K562 (cell line): ENCODE data around the gene NPAS2. TPM values are rescaled to one million over a fixed set of nuclear protein-coding genes. Genes with fewer than 3 reads are reported as not detected.

Experiments used
- ATAC-seq: fragments of 200-7000 bp; cut with Tn5 transposase; 3 replicates; pipeline ENCODE4 v1.9.1; 2020; ENCODE audit warnings: moderate library complexity
- BruUV-seq: library from RNA; stranded (reverse); fragments of 400-500 nt; replicated peaks from 2 replicates; lab custom pipeline; 2021; lab: Mats Ljungman, UMichigan
- CTCF ChIA-PET: fragments of 300-600 bp; formaldehyde crosslinking; extraction: SDS; loops from one replicate; lab custom pipeline; 2021; ENCODE audit warnings: low intra/inter-chr PET ratio; lab: Yijun Ruan, JAX
- POLR2A ChIA-PET: fragments of 300-600, 350-650 bp; sonication (Branson Sonifier 250); formaldehyde crosslinking; extraction: SDS; loops from one replicate; lab custom pipeline; 2021; ENCODE audit warnings: antibody characterized with exemption, inconsistent platforms; lab: Yijun Ruan, JAX
- DNase-seq, 4 experiments: peaks; one replicate each; pipeline versions ENCODE4 v3.0.0 to v3.0.0-alpha.2; 2011 to 2018; ENCODE audit warnings: low spot score in 3 of 4, mixed read lengths in 3 of 4; ENCODE audit errors: extremely low read depth in 1 of 4
- FAIRE-seq: peaks from 2 replicates; lab custom pipeline; 2011; peaks lifted over from hg19 to GRCh38; lab: Jason Lieb, UNC
- H2AFZ ChIP-seq: 2 replicates; pipeline ENCODE4 v1.6.0; 2011; ENCODE audit warnings: low read depth, low read length, control low read depth, inconsistent platforms
- H3K27ac ChIP-seq: fragments of 200-600 bp; 3 replicates; pipeline ENCODE4 v1.8.0; 2011; ENCODE audit warnings: low read depth, mild to moderate bottlenecking, control low read depth, inconsistent platforms, low read length, moderate library complexity, mixed read lengths; ENCODE audit errors: extremely low read depth
- H3K27me3 ChIP-seq, 2 experiments: fragments of 300-600 bp in 1 of 2; 2 replicates in 1 of 2; 3 replicates in 1 of 2; pipeline versions ENCODE4 v1.6.0 to v1.8.0; 2011; ENCODE audit warnings: inconsistent platforms in 2 of 2, low read length in 2 of 2, mild to moderate bottlenecking in 1 of 2, mixed read lengths in 1 of 2, moderate library complexity in 1 of 2; ENCODE audit not compliant: control insufficient read depth in 2 of 2, insufficient read depth in 2 of 2
- H3K36me3 ChIP-seq: fragments of 300-600 bp; 3 replicates; pipeline ENCODE4 v1.8.0; 2011; ENCODE audit warnings: mild to moderate bottlenecking, low read length, inconsistent platforms; ENCODE audit not compliant: control insufficient read depth, insufficient read depth
- H3K4me1 ChIP-seq, 2 experiments: fragments of 200-600 bp in 1 of 2; replicated peaks in 1 of 2; 2 replicates in 1 of 2; 3 replicates in 1 of 2; pipeline versions ENCODE4 v1.5.1 to v1.8.0; 2011; ENCODE audit warnings: inconsistent platforms in 2 of 2, low read length in 2 of 2, mild to moderate bottlenecking in 1 of 2, mixed read lengths in 1 of 2, moderate library complexity in 1 of 2; ENCODE audit not compliant: control insufficient read depth in 2 of 2, insufficient read depth in 2 of 2
- H3K4me2 ChIP-seq: 2 replicates; pipeline ENCODE4 v1.6.1; 2011; ENCODE audit warnings: low read length, control low read depth, inconsistent platforms, mixed read lengths; ENCODE audit not compliant: insufficient read depth
- H3K4me3 ChIP-seq: fragments of 200-600 bp; sonication (generic), shearing (Covaris generic); 2 replicates; pipeline ENCODE4 v1.5.1; 2016; ENCODE audit warnings: control low read depth, inconsistent platforms
- H3K79me2 ChIP-seq: fragments of 200-600 bp; 3 replicates; pipeline ENCODE4 v1.8.0; 2011; ENCODE audit warnings: low read length, inconsistent platforms; ENCODE audit not compliant: control insufficient read depth, insufficient read depth
- H3K9ac ChIP-seq, 2 experiments: 2 replicates each; pipeline versions ENCODE4 v1.6.0 to v1.6.1; 2011; ENCODE audit warnings: low read depth in 2 of 2, low read length in 2 of 2, control low read depth in 1 of 2, inconsistent platforms in 1 of 2, mild to moderate bottlenecking in 1 of 2, mixed read lengths in 1 of 2; ENCODE audit not compliant: insufficient read depth in 1 of 2
- H3K9me1 ChIP-seq: one replicate; pipeline ENCODE4 v1.6.0; 2011; ENCODE audit warnings: inconsistent platforms, mild to moderate bottlenecking, low read length, moderate library complexity; ENCODE audit not compliant: control insufficient read depth, insufficient read depth
- H3K9me3 ChIP-seq: replicated peaks from 2 replicates; pipeline ENCODE4 v1.5.1; 2011; ENCODE audit warnings: low read depth, low read length, inconsistent platforms; ENCODE audit not compliant: control insufficient read depth, insufficient read depth
- H4K20me1 ChIP-seq: replicated peaks from 2 replicates; pipeline ENCODE4 v1.6.1; 2011; ENCODE audit warnings: low read length, inconsistent platforms, mixed read lengths; ENCODE audit not compliant: control insufficient read depth, insufficient read depth
- ATF7 ChIP-seq: fragments of 450-650 bp; IDR thresholded peaks from 2 replicates; pipeline ENCODE4 v1.7.1; 2014; ENCODE audit warnings: mild to moderate bottlenecking, moderate library complexity
- CHD2 ChIP-seq: IDR thresholded peaks from 2 replicates; pipeline ENCODE4 v1.6.1; 2011; ENCODE audit warnings: low read depth, low read length
- FOSL1 ChIP-seq: fragments of 200-800 bp; sonication (Bioruptor generic); conservative IDR thresholded peaks from 2 replicates; pipeline ENCODE4 v1.6.1; 2016; ENCODE audit warnings: missing genetic modification characterization, missing compliant biosample characterization
- GTF2E2 ChIP-seq: fragments of 200-800 bp; sonication (Bioruptor generic); IDR thresholded peaks from 2 replicates; pipeline ENCODE4 v1.6.1; 2016; ENCODE audit warnings: missing genetic modification characterization, missing compliant biosample characterization
- HEY1 ChIP-seq: fragments of 250-450 bp; sonication (Bioruptor Pico); IDR thresholded peaks from 2 replicates; pipeline ENCODE4 v1.5.0; 2020; ENCODE audit warnings: mild to moderate bottlenecking, moderate library complexity, borderline replicate concordance
- KHSRP ChIP-seq: fragments of 450-650 bp; IDR thresholded peaks from 2 replicates; pipeline ENCODE4 v1.6.1; 2017
- MECOM ChIP-seq: fragments of 250-450 bp; sonication (Bioruptor Pico); IDR thresholded peaks from 2 replicates; pipeline ENCODE4 v1.8.0; 2022; ENCODE audit warnings: inconsistent platforms
- TCF3 ChIP-seq: sonication (generic); formaldehyde crosslinking; IDR thresholded peaks from 2 replicates; pipeline ENCODE4 v1.4.0; 2020; ENCODE audit warnings: mild to moderate bottlenecking, missing genetic modification reagents
- TEAD4 ChIP-seq, 2 experiments: sonication (generic) in 1 of 2; formaldehyde crosslinking in 1 of 2; IDR thresholded peaks; 2 replicates each; pipeline versions ENCODE4 v1.6.1 to v1.8.0; 2012 to 2022; ENCODE audit warnings: borderline replicate concordance in 1 of 2, inconsistent platforms in 1 of 2, low read length in 1 of 2, mild to moderate bottlenecking in 1 of 2, missing genetic modification reagents in 1 of 2
- USF2 ChIP-seq: sonication (generic); formaldehyde crosslinking; IDR thresholded peaks from 2 replicates; pipeline ENCODE4 v1.5.0; 2020; ENCODE audit warnings: missing genetic modification reagents
- ZNF318 ChIP-seq, 2 experiments: fragments of 450-650 bp; IDR thresholded peaks; 2 replicates each; pipeline ENCODE4 v1.6.1; 2016; ENCODE audit warnings: mild to moderate bottlenecking in 2 of 2, borderline replicate concordance in 1 of 2, low read depth in 1 of 2, moderate library complexity in 1 of 2
- ZNF785 ChIP-seq: fragments of 250-450 bp; sonication (Bioruptor Pico); IDR thresholded peaks from 2 replicates; pipeline ENCODE4 v1.4.0; 2020; ENCODE audit warnings: mild to moderate bottlenecking
- WGBS: fragments of 100-300 bp; shearing (Covaris generic); methylation state at CpG from one replicate; pipeline ENCODE4 v1.1.6; 2016; ENCODE audit warnings: low coverage, mixed read lengths; ENCODE audit not compliant: insufficient coverage; ENCODE audit errors: missing lambda C conversion rate; 5-methylcytosine and 5-hydroxymethylcytosine counted together
- in situ Hi-C: fragments of 300-500 bp; cut with MboI; formaldehyde crosslinking; loops from 4 replicates; pipeline ENCODE4 v1.15.0; 2018; ENCODE audit warnings: inconsistent platforms, mixed read lengths
- intact Hi-C: fragments of 100-400 bp; cut with micrococcal nuclease; formaldehyde crosslinking; loops from 2 replicates; pipeline ENCODE4 v1.14.2; 2022
- polyA plus RNA-seq, 8 experiments: library from polyadenylated mRNA; depleted of rRNA in 4 of 8; stranded (reverse) in 5 of 8; unstranded in 3 of 8; fragments of >200 nt; fragmentation: Nextera tagmentation in 2 of 8; fragmentation: Illumina TruSeq in 1 of 8; extraction: Ambion mirVana in 2 of 8; extraction: Trizol in 1 of 8; gene quantifications; 2 replicates each; pipeline versions ENCODE4 v1.2.1 to v1.2.3, GENCODE V29; 2011 to 2014; ENCODE audit warnings: inconsistent platforms in 1 of 8, missing spikeins in 1 of 8
- total RNA-seq, 7 experiments: library from RNA; depleted of rRNA in 6 of 7; stranded (reverse); fragments of >200 nt in 6 of 7; fragmentation: Illumina TruSeq in 2 of 7; extraction: Trizol in 2 of 7; gene quantifications; 2 replicates each; pipeline versions ENCODE4 v1.2.1 to v1.2.3, GENCODE V29; 2011 to 2021; ENCODE audit warnings: low replicate concordance in 1 of 7

The NPAS2 gene
- total and polyA plus RNA-seq, 9 of the 15 experiments (the other 6 are each of a cell fraction or from before 2014, with no cell fraction given): 0.06 to 0.29 (median 0.07) TPM; not detected in 5

GRCh38 chr2:100814453-100814852 is 5.5 kb upstream of the NPAS2 start:
- no peaks in the 10 kb centered on the region for H3K36me3 ChIP-seq
- H3K4me3 ChIP-seq: no peak overlapping the region
- in situ Hi-C loops: no loop called here
- ChIA-PET POLR2A (interaction anchor here (0.6 kb wide), 1 partner anchor 19 kb away, joined by 3 read pairs; no protein-coding TSS in a partner anchor), CTCF (no interaction called here)
- 0% methylated on average over 3 of the region's 3 CpGs for WGBS
- H3K4me1 ChIP-seq: peaks cover 0 to 2% of the 10 kb centered on the region in 2 experiments; a peak in 1 of 5 replicates
- no peaks in the 10 kb centered on the region for H3K79me2 ChIP-seq
- no peak overlapping the region for H3K9ac ChIP-seq
- no peaks in the 10 kb centered on the region for H3K9me1 ChIP-seq
- intact Hi-C loops: no loop called here
- no peaks in the 10 kb centered on the region for H3K9me3 ChIP-seq
- H2AFZ ChIP-seq: no peak overlapping the region
- H3K27ac ChIP-seq: no peak overlapping the region
- no TSS peak for BruUV-seq
- H3K27me3 ChIP-seq: peaks cover 12 to 16% of the 10 kb centered on the region in 2 experiments; a peak in 4 of 5 replicates
- FAIRE-seq: no peak
- H4K20me1 ChIP-seq: no peaks in the 10 kb centered on the region
- DNase-seq: no peak
- no peak overlapping the region for H3K4me2 ChIP-seq
- no peak for TF ChIP-seq ATF7
- TF ChIP-seq HEY1 (CRISPR knock-in tag): no peak
- TF ChIP-seq GTF2E2 (tag): no peak
- no peak for TF ChIP-seq KHSRP
- no peak for TF ChIP-seq ZNF318 (IDR thresholded peaks at IDR 0.05; ENCODE audit: borderline replicate concordance in 1 of 2, low read depth in 1 of 2)
- TF ChIP-seq MECOM (CRISPR knock-in tag): no peak
- TF ChIP-seq CHD2: no peak
- TF ChIP-seq FOSL1 (tag): no peak
- TF ChIP-seq TCF3 (CRISPR knock-in tag): no peak
- TF ChIP-seq TEAD4 (IDR thresholded peaks at IDR 0.05; ENCODE audit: low read length): no peak
- TF ChIP-seq TEAD4 (CRISPR knock-in tag; IDR thresholded peaks at IDR 0.05; ENCODE audit: borderline replicate concordance): no peak
- no peak for TF ChIP-seq ZNF785 (CRISPR knock-in tag)
- TF ChIP-seq USF2 (CRISPR knock-in tag): no peak
- ATAC-seq: no peak
